Muscle layer of colon (tissue), 2 donors: ENCODE data around the gene TBC1D16.
A peak's percentile ranks its signal among the peaks of the same experiment; 100 is the strongest.

Source experiments
- H3K27ac ChIP-seq: one replicate; pipeline ENCODE4 v1.7.0; 2013; ENCODE audit warnings: low read depth, mild to moderate bottlenecking, low read length, moderate library complexity
- H3K27me3 ChIP-seq, 2 donors: one replicate each; pipeline ENCODE4 v1.7.0; 2013; ENCODE audit warnings: low read length in 2 of 2, mild to moderate bottlenecking in 2 of 2; ENCODE audit not compliant: insufficient read depth in 2 of 2, control insufficient read depth in 1 of 2
- H3K36me3 ChIP-seq: one replicate; pipeline ENCODE4 v1.7.0; 2013; ENCODE audit warnings: mild to moderate bottlenecking, low read length; ENCODE audit not compliant: insufficient read depth
- H3K4me1 ChIP-seq: one replicate; pipeline ENCODE4 v1.7.0; 2013; ENCODE audit warnings: mild to moderate bottlenecking, low read length; ENCODE audit not compliant: insufficient read depth
- H3K4me3 ChIP-seq, 2 donors: one replicate each; pipeline ENCODE4 v1.7.0; 2013; ENCODE audit warnings: low read length in 2 of 2, low read depth in 1 of 2, mild to moderate bottlenecking in 1 of 2, moderate library complexity in 1 of 2
- H3K9ac ChIP-seq: one replicate; pipeline ENCODE4 v1.7.0; 2013; ENCODE audit warnings: low read length
- H3K9me3 ChIP-seq: one replicate; pipeline ENCODE4 v1.7.0; 2013; ENCODE audit warnings: mild to moderate bottlenecking, low read length
- donor health status: abdominal sarcoma.
- donor health status: Adenocarcinoma of cecum.

TBC1D16 gene

GRCh38 chr17:80035687-80035936 is at the start of gene TBC1D16:
Gene TBC1D16 (minus strand): TSS chr17:80035872. CDS start chr17:80013547, 22,325 bp downstream.
- Histone ChIP-seq H3K9ac (peak within 1 kb of the TSS; percentile 39), H3K27ac (peak within 1 kb of the TSS; percentile 92), H3K9me3 (no peaks in the 10 kb centered on the region), H3K4me3 (peak within 1 kb of the TSS; percentile 79 to 88), H3K36me3 (no peaks in the 10 kb centered on the region), H3K4me1 (no peaks in the 10 kb centered on the region), H3K27me3 (no peaks in the 10 kb centered on the region)

DNA sequence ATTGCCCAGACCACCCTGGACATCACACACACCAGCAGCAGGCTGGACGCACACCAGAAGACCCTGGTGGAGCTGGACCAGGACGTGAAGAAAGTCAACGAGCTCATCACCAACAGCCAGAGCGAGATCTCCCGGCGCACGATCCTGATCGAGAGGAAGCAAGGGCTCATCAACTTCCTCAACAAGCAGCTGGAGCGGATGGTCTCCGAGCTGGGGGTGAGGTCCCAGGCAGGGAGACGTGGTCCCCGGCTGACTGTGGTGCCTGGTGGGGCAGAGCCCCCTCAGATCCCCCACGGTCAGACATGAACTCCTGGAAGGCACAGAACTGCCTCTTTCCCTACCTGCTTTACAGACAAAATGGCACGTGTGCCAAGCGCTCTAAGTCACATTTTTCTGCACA is 49.1 kb upstream of the TBC1D16 start:
- Histone ChIP-seq H3K9me3 (no peaks in the 10 kb centered on the region), H3K4me3 (no peak overlapping the region), H3K9ac (no peak overlapping the region), H3K4me1 (peaks cover 8% of the 10 kb centered on the region), H3K27ac (no peak overlapping the region), H3K27me3 (no peaks in the 10 kb centered on the region), H3K36me3 (no peaks in the 10 kb centered on the region)

GRCh38 chr17:80083136-80083661 is 47.5 kb upstream of the TBC1D16 start:
- no peaks in the 10 kb centered on the region for H3K36me3 ChIP-seq
- peak overlapping the region in 1 of 2 donors; percentile 33 for H3K4me3 ChIP-seq

GRCh38 chr17:80082403-80083135 is 46.9 kb upstream of the TBC1D16 start:
- Histone ChIP-seq H3K27me3 (no peaks in the 10 kb centered on the region), H3K4me3 (peak overlapping the region in 1 of 2 donors; percentile 33), H3K27ac (no peak overlapping the region), H3K36me3 (no peaks in the 10 kb centered on the region), H3K9me3 (no peaks in the 10 kb centered on the region), H3K9ac (no peak overlapping the region), H3K4me1 (peaks cover 8% of the 10 kb centered on the region)

More at GRCh38 chr17:80083136-80083661, 47.5 kb upstream of the TBC1D16 start:
- Histone ChIP-seq H3K9me3 (no peaks in the 10 kb centered on the region), H3K27me3 (no peaks in the 10 kb centered on the region), H3K9ac (no peak overlapping the region), H3K4me1 (peaks cover 8% of the 10 kb centered on the region), H3K27ac (no peak overlapping the region)

DNA sequence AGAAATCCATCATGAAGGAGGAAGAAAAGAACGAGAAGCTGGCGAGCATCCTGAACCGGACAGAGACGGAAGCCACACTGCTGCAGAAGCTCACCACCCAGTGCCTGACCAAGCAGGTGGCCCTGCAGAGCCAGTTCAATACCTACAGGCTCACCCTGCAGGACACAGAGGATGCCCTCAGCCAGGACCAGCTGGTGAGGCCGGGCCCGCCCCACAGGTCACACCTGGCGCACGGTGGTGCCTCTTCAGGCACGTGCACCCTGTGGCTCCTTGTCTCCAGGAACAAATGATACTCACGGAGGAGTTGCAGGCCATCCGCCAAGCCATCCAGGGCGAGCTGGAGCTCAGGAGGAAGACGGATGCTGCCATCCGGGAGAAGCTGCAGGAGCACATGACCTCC is 45.9 kb upstream of the TBC1D16 start:
- Histone ChIP-seq H3K27me3 (no peaks in the 10 kb centered on the region), H3K36me3 (no peaks in the 10 kb centered on the region), H3K4me1 (peaks cover 8% of the 10 kb centered on the region), H3K4me3 (no peak overlapping the region), H3K27ac (no peak overlapping the region), H3K9ac (no peak overlapping the region), H3K9me3 (no peaks in the 10 kb centered on the region)

DNA sequence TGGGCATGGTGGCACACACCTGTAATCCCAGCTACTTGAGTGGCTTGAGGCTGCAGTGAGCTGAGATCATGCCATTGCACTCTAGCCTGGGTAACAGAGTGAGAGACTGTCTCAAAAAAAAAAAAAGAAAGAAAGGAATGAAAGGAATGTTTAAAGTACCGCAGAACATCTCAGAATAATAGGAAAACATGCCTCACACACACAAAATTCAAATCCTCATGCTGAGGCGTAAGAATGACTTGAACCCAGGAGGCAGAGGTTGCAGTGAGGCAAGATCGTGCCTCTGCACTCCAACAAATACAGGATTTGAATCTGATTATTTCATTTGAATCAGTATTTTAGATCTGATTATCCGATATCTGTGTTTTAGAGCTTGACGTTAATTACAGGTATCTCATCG is 44.4 kb upstream of the TBC1D16 start:
- Histone ChIP-seq H3K9ac (no peak overlapping the region), H3K36me3 (no peaks in the 10 kb centered on the region), H3K4me3 (no peak overlapping the region), H3K27ac (no peak overlapping the region), H3K27me3 (no peaks in the 10 kb centered on the region), H3K4me1 (peaks cover 8% of the 10 kb centered on the region), H3K9me3 (no peaks in the 10 kb centered on the region)

- no peaks in the 10 kb centered on the region for H3K36me3 ChIP-seq
- no peak overlapping the region for H3K4me3 ChIP-seq
- H3K27ac ChIP-seq = no peak overlapping the region
- H3K4me1 ChIP-seq = peaks cover 14% of the 10 kb centered on the region
- no peaks in the 10 kb centered on the region for H3K27me3 ChIP-seq
- H3K9ac ChIP-seq = no peak overlapping the region
- no peaks in the 10 kb centered on the region for H3K9me3 ChIP-seq
Measured at GRCh38 chr17:80072410-80072809, 36.7 kb upstream of the TBC1D16 start.

- no peaks in the 10 kb centered on the region for H3K27me3 ChIP-seq
- no peaks in the 10 kb centered on the region for H3K9me3 ChIP-seq
- H3K4me1 ChIP-seq = peaks cover 14% of the 10 kb centered on the region
- H3K36me3 ChIP-seq = no peaks in the 10 kb centered on the region
- peak overlapping the region; percentile 36 to 64 for H3K4me3 ChIP-seq
- H3K27ac ChIP-seq = peak overlapping the region; percentile 87
- peak overlapping the region; percentile 79 for H3K9ac ChIP-seq
Measured at GRCh38 chr17:80071116-80071841, 35.6 kb upstream of the TBC1D16 start.

- Histone ChIP-seq H3K9me3 (no peaks in the 10 kb centered on the region), H3K27ac (peak overlapping the region; percentile 87), H3K9ac (peak overlapping the region; percentile 79), H3K4me1 (peaks cover 14% of the 10 kb centered on the region), H3K27me3 (no peaks in the 10 kb centered on the region), H3K4me3 (peak overlapping the region; percentile 36 to 64), H3K36me3 (no peaks in the 10 kb centered on the region)
Measured at GRCh38 chr17:80070375-80071115, 34.9 kb upstream of the TBC1D16 start.

GRCh38 chr17:80068301-80069222 is 32.9 kb upstream of the TBC1D16 start:
- no peaks in the 10 kb centered on the region for H3K9me3 ChIP-seq
- no peak overlapping the region for H3K4me3 ChIP-seq
- H3K4me1 ChIP-seq = peaks cover 14% of the 10 kb centered on the region
- H3K27ac ChIP-seq = peak overlapping the region; percentile 57
- no peaks in the 10 kb centered on the region for H3K27me3 ChIP-seq
- H3K36me3 ChIP-seq = no peaks in the 10 kb centered on the region
- no peak overlapping the region for H3K9ac ChIP-seq
